Vagina (tissue), 2 donors: ENCODE measurements around the gene KRTAP5-2.
A peak's percentile ranks its signal among the peaks of the same experiment; 100 is the strongest.

Source experiments
- POLR2A ChIP-seq, 2 donors: fragments of 450-650 bp; IDR thresholded peaks; one replicate each; pipeline ENCODE4 v1.6.1; 2017; ENCODE audit warnings: antibody characterized with exemption in 2 of 2, mild to moderate bottlenecking in 2 of 2, moderate library complexity in 2 of 2
- POLR2AphosphoS5 ChIP-seq, 2 donors: sonication (generic); formaldehyde crosslinking; IDR thresholded peaks; one replicate each; pipeline ENCODE4 v1.9.0; 2017; ENCODE audit warnings: antibody characterized with exemption in 2 of 2, mild to moderate bottlenecking in 2 of 2, low read depth in 1 of 2; ENCODE audit not compliant: insufficient read depth in 1 of 2

- no peak for TF ChIP-seq POLR2A (IDR thresholded peaks at IDR 0.05)
- peak; percentile 39 to 84 for TF ChIP-seq POLR2AphosphoS5 (IDR thresholded peaks at IDR 0.05; ENCODE audit: insufficient read depth in 1 of 2, low read depth in 1 of 2)
These were observed 38.8 kb downstream of the KRTAP5-2 start for GRCh38 chr11:1559111-1559951.
